Sigmoid colon (tissue), 7 donors: ENCODE data around the gene FAM240B. TPM values are rescaled to one million over a fixed set of nuclear protein-coding genes. Genes with fewer than 3 reads are reported as not detected.

Experiments used
- DNase-seq: peaks from one replicate; pipeline ENCODE4 v3.0.0-alpha.2; 2019
- H3K27ac ChIP-seq, 4 donors: fragments of 200-600 bp; sonication (generic); one replicate each; pipeline ENCODE4 v1.5.1; 2016 to 2019; ENCODE audit warnings: mild to moderate bottlenecking in 1 of 4
- H3K27me3 ChIP-seq, 3 donors: fragments of 200-600 bp; sonication (generic); one replicate each; pipeline ENCODE4 v1.5.1; 2019; ENCODE audit warnings: mild to moderate bottlenecking in 1 of 3
- H3K36me3 ChIP-seq, 4 donors: fragments of 200-600 bp; sonication (generic); one replicate each; pipeline ENCODE4 v1.5.1; 2016 to 2019
- H3K4me1 ChIP-seq, 4 donors: fragments of 200-600 bp; sonication (generic); one replicate each; pipeline ENCODE4 v1.5.1; 2017 to 2019
- H3K4me3 ChIP-seq, 4 donors: fragments of 200-600 bp; sonication (generic); one replicate each; pipeline ENCODE4 v1.5.1; 2017 to 2019; ENCODE audit warnings: mild to moderate bottlenecking in 2 of 4, moderate library complexity in 1 of 4
- H3K9me3 ChIP-seq, 4 donors: fragments of 200-600 bp in 3 of 4; sonication (generic) in 3 of 4; one replicate each; pipeline versions ENCODE4 v1.5.1 to v1.6.1; 2013 to 2019
- EP300 ChIP-seq, 4 donors: sonication (generic); formaldehyde crosslinking; IDR thresholded peaks; one replicate each; pipeline ENCODE4 v1.6.1; 2017; ENCODE audit warnings: antibody characterized with exemption in 4 of 4
- POLR2A ChIP-seq, 2 donors: fragments of 450-650 bp; IDR thresholded peaks; one replicate each; pipeline ENCODE4 v1.6.1; 2016; ENCODE audit warnings: antibody characterized with exemption in 2 of 2, mild to moderate bottlenecking in 2 of 2, moderate library complexity in 2 of 2
- POLR2AphosphoS5 ChIP-seq, 4 donors: sonication (generic); formaldehyde crosslinking; IDR thresholded peaks; one replicate each; pipeline ENCODE4 v1.6.1; 2017; ENCODE audit warnings: antibody characterized with exemption in 4 of 4
- WGBS, 2 donors: extraction: QIAGEN DNeasy Blood & Tissue Kit; methylation state at CpG; one replicate each; pipeline ENCODE4 v1.1.7; 2013; 5-methylcytosine and 5-hydroxymethylcytosine counted together
- intact Hi-C: fragments of 100-400 bp; cut with DNase I; formaldehyde crosslinking; loops from one replicate; pipeline ENCODE4 v1.15.1; 2023
- polyA plus RNA-seq, 3 donors: library from polyadenylated mRNA; stranded (reverse); fragments of 200-250 nt; gene quantifications; one replicate each; pipeline ENCODE4 v1.2.3, GENCODE V29; 2013
- total RNA-seq, 4 donors: library from RNA; depleted of rRNA; stranded (reverse); fragments of >200 nt; gene quantifications; one replicate each; pipeline ENCODE4 v1.1.0, GENCODE V29; 2016
- TF ChIP-seq, protein P1 (sequence below), 4 experiments: fragments of 450-650 bp in 3 of 4; fragments of 200-600 bp in 1 of 4; IDR thresholded peaks; one replicate each; pipeline ENCODE4 v1.5.1; 2016 to 2019; ENCODE audit warnings: antibody characterized with exemption in 4 of 4, mild to moderate bottlenecking in 3 of 4, moderate library complexity in 2 of 4
- donor health status: healthy with polysubstance abuse.
- donor health status: Bipolar disorder and iron deficiency.
- donor health status: healthy.

FAM240B gene
- total and polyA plus RNA-seq, 7 donors = not detected

DNA sequence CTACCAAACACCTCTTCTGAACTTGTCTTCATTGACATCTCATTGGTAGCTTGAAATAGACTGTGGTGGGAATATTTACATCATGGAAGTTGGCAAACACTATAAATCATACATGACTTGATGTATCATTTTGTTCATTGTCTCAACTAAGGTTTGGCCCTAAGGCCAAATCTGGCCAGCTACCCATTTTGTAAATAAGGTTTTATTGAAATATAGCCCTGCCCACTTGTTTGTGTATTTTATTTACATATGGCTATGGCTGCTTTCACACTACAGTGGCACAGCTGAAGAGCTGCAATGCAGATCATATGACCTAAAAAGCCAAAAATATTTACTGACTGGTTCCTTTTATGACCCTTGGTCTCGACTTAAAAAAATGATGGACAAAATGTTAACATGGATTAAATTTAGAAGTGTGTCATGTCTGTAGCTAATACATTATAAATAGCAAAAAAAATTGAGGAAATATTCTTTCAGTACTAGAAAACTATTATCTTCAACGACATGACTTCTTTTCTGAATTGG lies 22.1 kb downstream of the FAM240B start:
- no peaks in the 10 kb centered on the region for H3K4me1 ChIP-seq
- DNase-seq = no peak
- no peaks in the 10 kb centered on the region for H3K27me3 ChIP-seq
- no peak overlapping the region for H3K4me3 ChIP-seq
- no peak for TF ChIP-seq POLR2AphosphoS5 (IDR thresholded peaks at IDR 0.05)
- TF ChIP-seq, protein P1, sequence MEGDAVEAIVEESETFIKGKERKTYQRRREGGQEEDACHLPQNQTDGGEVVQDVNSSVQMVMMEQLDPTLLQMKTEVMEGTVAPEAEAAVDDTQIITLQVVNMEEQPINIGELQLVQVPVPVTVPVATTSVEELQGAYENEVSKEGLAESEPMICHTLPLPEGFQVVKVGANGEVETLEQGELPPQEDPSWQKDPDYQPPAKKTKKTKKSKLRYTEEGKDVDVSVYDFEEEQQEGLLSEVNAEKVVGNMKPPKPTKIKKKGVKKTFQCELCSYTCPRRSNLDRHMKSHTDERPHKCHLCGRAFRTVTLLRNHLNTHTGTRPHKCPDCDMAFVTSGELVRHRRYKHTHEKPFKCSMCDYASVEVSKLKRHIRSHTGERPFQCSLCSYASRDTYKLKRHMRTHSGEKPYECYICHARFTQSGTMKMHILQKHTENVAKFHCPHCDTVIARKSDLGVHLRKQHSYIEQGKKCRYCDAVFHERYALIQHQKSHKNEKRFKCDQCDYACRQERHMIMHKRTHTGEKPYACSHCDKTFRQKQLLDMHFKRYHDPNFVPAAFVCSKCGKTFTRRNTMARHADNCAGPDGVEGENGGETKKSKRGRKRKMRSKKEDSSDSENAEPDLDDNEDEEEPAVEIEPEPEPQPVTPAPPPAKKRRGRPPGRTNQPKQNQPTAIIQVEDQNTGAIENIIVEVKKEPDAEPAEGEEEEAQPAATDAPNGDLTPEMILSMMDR (IDR thresholded peaks at IDR 0.05) = no peak
- WGBS, 2 donors = 52 to 55% methylated on average over 2 of the region's 2 CpGs
- H3K36me3 ChIP-seq = no peaks in the 10 kb centered on the region
- no peaks in the 10 kb centered on the region for H3K9me3 ChIP-seq
- no peak overlapping the region for H3K27ac ChIP-seq
- intact Hi-C loops = no loop called here

- TF ChIP-seq, protein P1 (IDR thresholded peaks at IDR 0.05) = no peak
- TF ChIP-seq POLR2AphosphoS5 (IDR thresholded peaks at IDR 0.05) (no peak), POLR2A (IDR thresholded peaks at IDR 0.05) (no peak), EP300 (IDR thresholded peaks at IDR 0.05) (no peak)
- WGBS, 2 donors = 35 to 79% methylated on average over 3 of the region's 3 CpGs
- Histone ChIP-seq H3K9me3 (no peaks in the 10 kb centered on the region), H3K27me3 (no peaks in the 10 kb centered on the region), H3K27ac (no peak overlapping the region), H3K4me3 (no peak overlapping the region), H3K36me3 (no peaks in the 10 kb centered on the region), H3K4me1 (no peaks in the 10 kb centered on the region)
- intact Hi-C loops = no loop called here
- no peak for DNase-seq
Measured at GRCh38 chr9:38696999-38697398, 22.9 kb downstream of the FAM240B start.

DNA sequence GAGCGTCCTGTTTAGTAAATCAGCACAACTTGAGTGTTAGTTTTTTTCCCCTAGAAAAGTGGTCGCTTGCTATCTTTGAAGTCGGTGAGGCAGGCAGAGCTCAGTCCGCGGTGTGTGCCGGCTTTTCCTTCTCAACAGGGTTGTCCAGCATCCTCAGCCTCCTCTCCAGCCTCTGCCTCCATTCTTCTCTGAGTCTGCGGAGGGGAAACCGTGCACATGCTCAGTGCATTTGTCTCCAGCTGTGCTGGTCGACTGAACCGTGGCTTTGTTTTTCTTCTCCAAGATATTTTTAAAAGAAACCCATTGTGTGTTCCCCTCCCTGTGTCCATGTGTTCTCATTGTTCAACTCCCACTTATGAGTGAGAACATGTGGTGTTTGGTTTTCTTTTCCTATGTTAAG lies 25.3 kb downstream of the FAM240B start:
- H3K4me1 ChIP-seq = no peaks in the 10 kb centered on the region
- no peaks in the 10 kb centered on the region for H3K36me3 ChIP-seq
- intact Hi-C loops = no loop called here
- H3K27me3 ChIP-seq = no peaks in the 10 kb centered on the region
- no peak overlapping the region for H3K27ac ChIP-seq
- TF ChIP-seq EP300 (IDR thresholded peaks at IDR 0.05) (no peak), POLR2AphosphoS5 (IDR thresholded peaks at IDR 0.05) (no peak), POLR2A (IDR thresholded peaks at IDR 0.05) (no peak)
- TF ChIP-seq, protein P1 (IDR thresholded peaks at IDR 0.05) = no peak
- no peak overlapping the region for H3K4me3 ChIP-seq
- no peaks in the 10 kb centered on the region for H3K9me3 ChIP-seq
- 82 to 89% methylated on average over 10 of the region's 10 CpGs for WGBS, 2 donors
- no peak for DNase-seq

- Histone ChIP-seq H3K36me3 (no peaks in the 10 kb centered on the region), H3K9me3 (no peaks in the 10 kb centered on the region), H3K27me3 (no peaks in the 10 kb centered on the region), H3K27ac (no peak overlapping the region), H3K4me3 (no peak overlapping the region), H3K4me1 (peaks cover 0 to under 1% (median 0%) of the 10 kb centered on the region in 4 donors)
- intact Hi-C loops = no loop called here
- 84 to 91% methylated on average over 4 of the region's 4 CpGs for WGBS, 2 donors
- DNase-seq = no peak
- TF ChIP-seq POLR2A (IDR thresholded peaks at IDR 0.05) (no peak), POLR2AphosphoS5 (IDR thresholded peaks at IDR 0.05) (no peak), EP300 (IDR thresholded peaks at IDR 0.05) (no peak)
- TF ChIP-seq, protein P1 (IDR thresholded peaks at IDR 0.05) = no peak
Measured at GRCh38 chr9:38692707-38693106, 27.2 kb downstream of the FAM240B start.

DNA sequence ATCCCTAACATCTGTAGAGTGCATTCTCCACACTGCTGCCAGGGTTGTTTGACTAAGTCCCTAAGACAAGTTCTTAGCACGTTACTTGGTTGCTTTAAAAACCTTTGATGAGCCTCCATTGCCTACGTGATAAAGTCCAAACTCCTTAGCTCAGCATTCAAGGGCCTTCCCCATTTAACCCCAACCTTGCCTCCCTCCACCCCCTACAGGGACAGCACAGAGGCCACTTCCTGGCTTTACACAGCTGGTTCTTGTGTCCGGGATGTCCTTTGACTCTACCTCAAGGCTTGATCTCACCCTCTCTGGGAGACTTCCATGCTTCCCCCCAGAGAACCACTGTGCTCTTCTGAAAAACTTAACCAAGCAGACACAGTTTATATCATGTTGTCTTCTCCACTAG lies 29.4 kb downstream of the FAM240B start:
- no peak for DNase-seq
- TF ChIP-seq, protein P1 (IDR thresholded peaks at IDR 0.05) = no peak
- TF ChIP-seq POLR2A (IDR thresholded peaks at IDR 0.05) = no peak
- no peak for TF ChIP-seq POLR2AphosphoS5 (IDR thresholded peaks at IDR 0.05)
- no peak for TF ChIP-seq EP300 (IDR thresholded peaks at IDR 0.05)
- intact Hi-C loops = no loop called here

More for the DNA sequence above, 29.4 kb downstream of the FAM240B start:
- WGBS, 2 donors = 32 to 42% methylated on average over 3 of the region's 3 CpGs
- peaks cover 0 to 10% (median 3%) of the 10 kb centered on the region in 4 donors for H3K4me1 ChIP-seq
- no peaks in the 10 kb centered on the region for H3K36me3 ChIP-seq
- H3K4me3 ChIP-seq = no peak overlapping the region
- no peaks in the 10 kb centered on the region for H3K27me3 ChIP-seq
- peak overlapping the region in 1 of 4 donors; percentile 52 for H3K27ac ChIP-seq
- H3K9me3 ChIP-seq = no peaks in the 10 kb centered on the region
